HL-60 (cell line): ENCODE data around the gene SLC6A8.

ENCODE experiments used
- SPI1 ChIP-seq: IDR thresholded peaks from 2 replicates; pipeline ENCODE4 v1.6.1; 2012; ENCODE audit warnings: low read depth, mild to moderate bottlenecking, borderline replicate concordance
- TF ChIP-seq, protein P1 (sequence below): IDR thresholded peaks from one replicate; pipeline ENCODE4 v1.5.1; 2011; ENCODE audit warnings: low read length, control low read depth, inconsistent platforms; ENCODE audit not compliant: insufficient read depth

- TF ChIP-seq, protein P1, sequence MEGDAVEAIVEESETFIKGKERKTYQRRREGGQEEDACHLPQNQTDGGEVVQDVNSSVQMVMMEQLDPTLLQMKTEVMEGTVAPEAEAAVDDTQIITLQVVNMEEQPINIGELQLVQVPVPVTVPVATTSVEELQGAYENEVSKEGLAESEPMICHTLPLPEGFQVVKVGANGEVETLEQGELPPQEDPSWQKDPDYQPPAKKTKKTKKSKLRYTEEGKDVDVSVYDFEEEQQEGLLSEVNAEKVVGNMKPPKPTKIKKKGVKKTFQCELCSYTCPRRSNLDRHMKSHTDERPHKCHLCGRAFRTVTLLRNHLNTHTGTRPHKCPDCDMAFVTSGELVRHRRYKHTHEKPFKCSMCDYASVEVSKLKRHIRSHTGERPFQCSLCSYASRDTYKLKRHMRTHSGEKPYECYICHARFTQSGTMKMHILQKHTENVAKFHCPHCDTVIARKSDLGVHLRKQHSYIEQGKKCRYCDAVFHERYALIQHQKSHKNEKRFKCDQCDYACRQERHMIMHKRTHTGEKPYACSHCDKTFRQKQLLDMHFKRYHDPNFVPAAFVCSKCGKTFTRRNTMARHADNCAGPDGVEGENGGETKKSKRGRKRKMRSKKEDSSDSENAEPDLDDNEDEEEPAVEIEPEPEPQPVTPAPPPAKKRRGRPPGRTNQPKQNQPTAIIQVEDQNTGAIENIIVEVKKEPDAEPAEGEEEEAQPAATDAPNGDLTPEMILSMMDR: no peak
- no peak for TF ChIP-seq SPI1
Measured at GRCh38 chrX:153667281-153667955, 20.3 kb upstream of the SLC6A8 start.
